Stimulated activated CD8-positive, alpha-beta memory T cell treated with anti-CD3 and anti-CD28 coated beads, Interleukin-15, amount 100 ng/mL, for 48 hours (primary cell): ENCODE measurements around the gene WWOX.
A peak's percentile ranks its signal among the peaks of the same experiment; 100 is the strongest.

Experiments
- DNase-seq, 2 donors: peaks; one replicate each; pipeline ENCODE4 v3.0.0-alpha.2; 2020; ENCODE audit warnings: low read depth in 2 of 2

The WWOX gene

GRCh38 chr16:78903237-78903636, 803.8 kb downstream of the WWOX start:
- DNase-seq = no peak

- no peak for DNase-seq
Measured at GRCh38 chr16:78903843-78904242, 804.4 kb downstream of the WWOX start.

- no peak for DNase-seq
Measured at GRCh38 chr16:78906135-78906534, 806.7 kb downstream of the WWOX start.

GRCh38 chr16:78909226-78909625, 809.8 kb downstream of the WWOX start:
- no peak for DNase-seq

GRCh38 chr16:78915811-78916345, 816.4 kb downstream of the WWOX start:
- DNase-seq = no peak

- DNase-seq = no peak
Measured at GRCh38 chr16:78916928-78917545, 817.6 kb downstream of the WWOX start.

GRCh38 chr16:78918805-78919305, 819.4 kb downstream of the WWOX start:
- DNase-seq = no peak

- DNase-seq = no peak
Measured at GRCh38 chr16:78919852-78920251, 820.4 kb downstream of the WWOX start.

- no peak for DNase-seq
Measured at GRCh38 chr16:78920621-78921020, 821.2 kb downstream of the WWOX start.

- DNase-seq = peak; percentile 13 to 21
Measured at GRCh38 chr16:78925083-78925767, 825.8 kb downstream of the WWOX start.

- no peak for DNase-seq
Measured at GRCh38 chr16:78926723-78927210, 827.3 kb downstream of the WWOX start.

- DNase-seq = no peak
Measured at GRCh38 chr16:78927766-78928165, 828.3 kb downstream of the WWOX start.

- DNase-seq = no peak
Measured at GRCh38 chr16:78929841-78930240, 830.4 kb downstream of the WWOX start.

- no peak for DNase-seq
Measured at GRCh38 chr16:78930561-78930960, 831.1 kb downstream of the WWOX start.

GRCh38 chr16:78931267-78931666, 831.8 kb downstream of the WWOX start:
- no peak for DNase-seq

- no peak for DNase-seq
Measured at GRCh38 chr16:78931678-78932077, 832.2 kb downstream of the WWOX start.

GRCh38 chr16:78932355-78932943, 833.0 kb downstream of the WWOX start:
- DNase-seq = no peak

GRCh38 chr16:78936060-78936459, 836.6 kb downstream of the WWOX start:
- DNase-seq = no peak

GRCh38 chr16:78939597-78939996, 840.1 kb downstream of the WWOX start:
- DNase-seq = no peak

- DNase-seq = no peak
Measured at GRCh38 chr16:78942625-78943245, 843.3 kb downstream of the WWOX start.

- no peak for DNase-seq
Measured at GRCh38 chr16:78945336-78945735, 845.9 kb downstream of the WWOX start.

GRCh38 chr16:78946556-78946955, 847.1 kb downstream of the WWOX start:
- no peak for DNase-seq
